MCF 10A (cell line): Measurements from ENCODE around the gene RNU7-1. TPM values are rescaled to one million over a fixed set of nuclear protein-coding genes. Genes with fewer than 3 reads are reported as not detected.

Experiments
- BruUV-seq: library from RNA; stranded (reverse); fragments of 400-500 nt; replicated peaks from 2 replicates; lab custom pipeline; 2021; lab: Mats Ljungman, UMichigan
- CTCF ChIA-PET: fragments of 300-600 bp; sonication (Branson Sonifier 250); formaldehyde crosslinking; extraction: SDS; loops from one replicate; lab custom pipeline; 2021; ENCODE audit warnings: antibody characterized with exemption, inconsistent platforms; lab: Yijun Ruan, JAX
- POLR2A ChIA-PET: fragments of 300-600, 350-650 bp; sonication (Branson Sonifier 250); formaldehyde crosslinking; extraction: SDS; loops from one replicate; lab custom pipeline; 2020; ENCODE audit warnings: antibody characterized with exemption, inconsistent platforms; lab: Yijun Ruan, JAX
- DNase-seq: peaks from one replicate; pipeline ENCODE4 v3.0.0-alpha.2; 2018; ENCODE audit not compliant: unreplicated experiment
- H3K27ac Mint-ChIP-seq: one replicate; pipeline ENCODE4 v1.8.0; 2022; ENCODE audit warnings: mild to moderate bottlenecking, low read depth, mixed read lengths; ENCODE audit not compliant: unreplicated experiment
- H3K27me3 Mint-ChIP-seq: one replicate; pipeline ENCODE4 v1.8.0; 2022; ENCODE audit warnings: mixed read lengths; ENCODE audit not compliant: insufficient read depth, unreplicated experiment
- H3K36me3 Mint-ChIP-seq: one replicate; pipeline ENCODE4 v1.8.0; 2022; ENCODE audit warnings: mild to moderate bottlenecking, moderate library complexity, mixed read lengths; ENCODE audit not compliant: insufficient read depth, unreplicated experiment
- H3K4me1 Mint-ChIP-seq: one replicate; pipeline ENCODE4 v1.8.0; 2022; ENCODE audit warnings: mixed read lengths; ENCODE audit not compliant: insufficient read depth, unreplicated experiment
- H3K4me3 Mint-ChIP-seq: one replicate; pipeline ENCODE4 v1.8.0; 2022; ENCODE audit warnings: mild to moderate bottlenecking, moderate library complexity, mixed read lengths; ENCODE audit not compliant: unreplicated experiment
- H3K9me3 Mint-ChIP-seq: one replicate; pipeline ENCODE4 v1.8.0; 2022; ENCODE audit warnings: mixed read lengths; ENCODE audit not compliant: unreplicated experiment
- CTCF ChIP-seq: fragments of 200-600 bp; IDR thresholded peaks from one replicate; pipeline ENCODE4 v1.8.0; 2022; ENCODE audit warnings: antibody characterized with exemption, mild to moderate bottlenecking; ENCODE audit not compliant: unreplicated experiment
- intact Hi-C: fragments of 100-400 bp; cut with micrococcal nuclease; formaldehyde crosslinking; loops from 2 replicates; pipeline ENCODE4 v1.14.1; 2022
- total RNA-seq: library from RNA; stranded (reverse); gene quantifications from 2 replicates; pipeline ENCODE4 v1.2.3, GENCODE V29; 2022

RNU7-1 gene
- total RNA-seq, 1 experiment from 2014 or later = not detected

DNA sequence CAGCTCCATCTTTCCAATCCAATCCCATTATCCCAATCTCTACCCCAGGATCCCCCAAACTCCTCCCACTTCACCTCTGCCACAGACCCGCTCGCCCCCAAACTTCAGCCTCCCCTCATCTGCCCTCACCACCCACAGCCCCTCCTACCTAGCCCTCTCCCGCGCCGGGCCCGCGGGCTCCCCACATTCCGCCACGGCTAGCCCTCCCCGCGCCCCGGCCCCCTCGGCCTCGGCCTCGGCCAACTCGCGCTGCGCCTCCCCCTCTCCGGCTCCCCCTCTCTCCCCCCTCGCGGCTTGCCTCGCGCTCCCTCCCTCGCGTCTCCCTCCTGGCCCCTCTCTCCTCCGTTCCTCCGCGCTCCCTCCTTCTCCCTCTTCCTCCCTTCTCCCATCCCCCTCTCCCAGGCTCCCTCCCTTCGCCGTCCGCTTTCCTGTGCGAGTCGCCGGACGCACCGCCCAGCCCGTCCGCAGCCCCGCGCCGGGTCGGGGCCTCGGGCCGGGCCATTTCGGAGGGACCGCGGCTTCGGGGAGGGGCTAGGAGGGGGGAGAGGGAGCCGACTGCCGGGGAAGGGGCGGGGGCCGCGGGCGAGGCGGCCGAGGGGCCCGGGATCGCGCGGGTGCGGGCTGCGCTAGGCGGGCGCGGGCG, 16.1 kb upstream of the RNU7-1 start, which contains the start of gene ATN1:
Gene ATN1, plus strand, starts transcription at position 581 of the 643 bp plus-strand sequence. CDS start 6,043 bp downstream, outside the sequence.
- intact Hi-C loops = no loop called here
- POLR2A ChIA-PET = interaction anchor here (0.6 to 7.8 kb wide), 14 partner anchors 8 to 180 kb away, joined by 3 to 167 read pairs (median 10); partner anchors contain the start of genes C12orf57, CDCA3, RNU7-1 and SPSB2
- H3K4me1 Mint-ChIP-seq = peaks cover 69% of the 10 kb centered on the region

DNA sequence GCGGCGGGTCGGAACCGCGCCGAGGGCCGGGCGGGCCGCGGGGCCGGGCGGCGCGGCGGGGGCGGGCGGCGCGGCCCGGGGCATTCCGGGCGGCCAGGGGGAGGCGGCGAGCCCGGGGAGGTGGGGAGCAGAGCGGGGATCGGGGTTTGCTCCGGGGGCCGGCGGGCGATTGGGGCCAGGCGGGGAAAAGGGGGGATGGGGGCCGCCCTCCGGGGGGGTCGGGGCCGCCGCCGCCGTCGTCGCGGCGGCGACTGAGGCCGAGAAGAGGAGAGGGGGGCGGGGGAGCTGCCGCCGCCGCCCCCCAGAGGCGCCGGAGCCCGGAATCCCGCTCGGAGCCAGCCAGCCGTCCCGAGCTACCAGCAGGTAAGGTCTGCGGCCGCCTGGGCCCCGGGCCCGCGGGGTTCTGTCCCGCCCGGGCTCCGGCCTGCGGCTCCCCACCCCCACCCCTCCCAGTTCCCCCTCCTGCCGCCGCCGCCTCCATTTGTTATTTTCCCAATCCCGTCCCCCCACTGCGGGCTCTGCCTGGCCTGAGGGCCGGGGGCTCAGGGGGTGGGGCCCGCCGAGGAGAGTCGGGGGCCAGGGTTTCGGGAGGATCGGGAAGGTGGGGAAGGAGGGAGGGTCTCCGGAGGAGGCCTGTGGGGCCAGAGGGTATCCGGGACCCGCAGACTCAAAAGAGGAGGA, 15.5 kb upstream of the RNU7-1 start:
- POLR2A ChIA-PET = interaction anchor here (0.6 to 7.8 kb wide), 12 partner anchors 10 to 181 kb away, joined by 3 to 167 read pairs (median 5); partner anchors contain the start of genes C12orf57, C1RL, CDCA3 and LPCAT3
- CTCF ChIA-PET = interaction anchor here (1.2 to 1.5 kb wide), 2 partner anchors 10 to 11 kb away, joined by 6 to 11 read pairs; no protein-coding TSS in a partner anchor
- DNase-seq = no peak
- no TSS peak for BruUV-seq
- intact Hi-C loops = no loop called here
- Mint-ChIP-seq H3K9me3 (no peaks in the 10 kb centered on the region), H3K36me3 (peaks cover 27% of the 10 kb centered on the region), H3K27me3 (no peaks in the 10 kb centered on the region), H3K4me1 (peaks cover 74% of the 10 kb centered on the region), H3K4me3 (peak overlapping the region; percentile 91), H3K27ac (peak overlapping the region; percentile 92)
- TF ChIP-seq CTCF = no peak

More for the DNA sequence above, 16.1 kb upstream of the RNU7-1 start, which contains the start of gene ATN1:
- CTCF ChIA-PET = interaction anchor here (0.6 to 8.9 kb wide), 7 partner anchors 11 to 132 kb away, joined by 3 to 114 read pairs (median 4); partner anchors contain the start of genes C12orf57 and RNU7-1
- H3K27ac Mint-ChIP-seq = peak within 1 kb of the TSS; percentile 92
- peak within 1 kb of the TSS; percentile 91 for H3K4me3 Mint-ChIP-seq
- BruUV-seq = no TSS peak
- no peaks in the 10 kb centered on the region for H3K27me3 Mint-ChIP-seq
- DNase-seq = peak; percentile 66
- peaks cover 23% of the 10 kb centered on the region for H3K36me3 Mint-ChIP-seq
- no peak for TF ChIP-seq CTCF
- H3K9me3 Mint-ChIP-seq = no peaks in the 10 kb centered on the region

- Mint-ChIP-seq H3K4me1 (peaks cover 70% of the 10 kb centered on the region), H3K36me3 (peaks cover 30% of the 10 kb centered on the region), H3K9me3 (no peaks in the 10 kb centered on the region), H3K4me3 (peak overlapping the region; percentile 91), H3K27ac (peak overlapping the region; percentile 86), H3K27me3 (no peaks in the 10 kb centered on the region)
- DNase-seq = no peak
- BruUV-seq = no TSS peak
- POLR2A ChIA-PET = interaction anchor here (0.7 to 7.8 kb wide), 12 partner anchors 9 to 180 kb away, joined by 3 to 167 read pairs (median 5); partner anchors contain the start of genes C12orf57, C1RL, LPCAT3 and LRRC23
- intact Hi-C loops = no loop called here
- TF ChIP-seq CTCF = no peak
- CTCF ChIA-PET = interaction anchor here (0.6 to 1.5 kb wide), 7 partner anchors 9 to 733 kb away, joined by 3 to 11 read pairs (median 3); partner anchors contain the start of genes C12orf57 and RNU7-1
These were observed 14.8 kb upstream of the RNU7-1 start for GRCh38 chr12:6928703-6929407.
